ENCODE results near the gene ARHGAP10.

DNA sequence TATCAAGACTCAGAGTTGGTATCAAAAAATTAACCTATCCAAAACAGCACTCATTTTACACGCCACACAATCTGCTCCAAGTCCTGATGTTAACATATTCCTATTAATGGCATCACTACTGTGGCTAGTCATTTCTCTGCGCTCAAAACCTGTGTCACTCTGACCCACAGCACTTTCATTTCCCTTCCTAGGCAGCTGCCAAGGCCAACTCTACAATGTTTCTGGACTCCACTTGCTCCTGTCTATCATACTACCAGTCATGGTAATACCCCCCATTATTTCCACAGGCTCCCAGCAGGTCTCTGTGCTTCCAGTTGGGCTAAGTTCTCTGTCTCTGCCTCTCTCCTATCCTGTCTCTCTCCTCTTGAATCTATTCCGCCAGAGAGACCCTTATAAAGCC, 386.7 kb downstream of the ARHGAP10 start:
- no peak for TF ChIP-seq POLR2A (IDR thresholded peaks at IDR 0.05)
- TF ChIP-seq, protein P1, sequence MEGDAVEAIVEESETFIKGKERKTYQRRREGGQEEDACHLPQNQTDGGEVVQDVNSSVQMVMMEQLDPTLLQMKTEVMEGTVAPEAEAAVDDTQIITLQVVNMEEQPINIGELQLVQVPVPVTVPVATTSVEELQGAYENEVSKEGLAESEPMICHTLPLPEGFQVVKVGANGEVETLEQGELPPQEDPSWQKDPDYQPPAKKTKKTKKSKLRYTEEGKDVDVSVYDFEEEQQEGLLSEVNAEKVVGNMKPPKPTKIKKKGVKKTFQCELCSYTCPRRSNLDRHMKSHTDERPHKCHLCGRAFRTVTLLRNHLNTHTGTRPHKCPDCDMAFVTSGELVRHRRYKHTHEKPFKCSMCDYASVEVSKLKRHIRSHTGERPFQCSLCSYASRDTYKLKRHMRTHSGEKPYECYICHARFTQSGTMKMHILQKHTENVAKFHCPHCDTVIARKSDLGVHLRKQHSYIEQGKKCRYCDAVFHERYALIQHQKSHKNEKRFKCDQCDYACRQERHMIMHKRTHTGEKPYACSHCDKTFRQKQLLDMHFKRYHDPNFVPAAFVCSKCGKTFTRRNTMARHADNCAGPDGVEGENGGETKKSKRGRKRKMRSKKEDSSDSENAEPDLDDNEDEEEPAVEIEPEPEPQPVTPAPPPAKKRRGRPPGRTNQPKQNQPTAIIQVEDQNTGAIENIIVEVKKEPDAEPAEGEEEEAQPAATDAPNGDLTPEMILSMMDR (IDR thresholded peaks at IDR 0.05) = no peak

All from right lobe of liver (tissue), 4 donors.